Osteoblast (primary cell): ENCODE results near the gene PCARE. TPM values are rescaled to one million over a fixed set of nuclear protein-coding genes. Genes with fewer than 3 reads are reported as not detected.

Experiments
- DNase-seq: peaks from one replicate; pipeline ENCODE4 v3.0.0; 2011; ENCODE audit warnings: low spot score, mixed read lengths; ENCODE audit not compliant: insufficient read length; ENCODE audit errors: missing footprints
- H2AFZ ChIP-seq: 2 replicates; pipeline ENCODE4 v1.6.0; 2011; ENCODE audit warnings: mild to moderate bottlenecking, low read length
- H3K27ac ChIP-seq: 2 replicates; pipeline ENCODE4 v1.5.1; 2011; ENCODE audit warnings: mild to moderate bottlenecking, low read depth, low read length, moderate library complexity
- H3K27me3 ChIP-seq: 2 replicates; pipeline ENCODE4 v1.6.0; 2012; ENCODE audit warnings: mild to moderate bottlenecking, control low read depth, inconsistent platforms, low read length, moderate library complexity; ENCODE audit not compliant: insufficient read depth
- H3K36me3 ChIP-seq: 2 replicates; pipeline ENCODE4 v1.5.1; 2011; ENCODE audit warnings: mild to moderate bottlenecking, low read length, control low read depth, moderate library complexity; ENCODE audit not compliant: insufficient read depth
- H3K4me1 ChIP-seq: 2 replicates; pipeline ENCODE4 v1.5.1; 2011; ENCODE audit warnings: mild to moderate bottlenecking, low read length, control low read depth, moderate library complexity; ENCODE audit not compliant: insufficient read depth
- H3K4me2 ChIP-seq: 2 replicates; pipeline ENCODE4 v1.6.0; 2011; ENCODE audit warnings: mild to moderate bottlenecking, low read length; ENCODE audit not compliant: insufficient read depth
- H3K4me3 ChIP-seq: fragments of 200-600 bp; sonication (generic); 3 replicates; pipeline ENCODE4 v1.5.1; 2012; ENCODE audit warnings: mild to moderate bottlenecking, low read length, inconsistent platforms; ENCODE audit not compliant: insufficient read depth
- H3K79me2 ChIP-seq: 2 replicates; pipeline ENCODE4 v1.6.0; 2012; ENCODE audit warnings: mild to moderate bottlenecking, low read length, control low read depth, inconsistent platforms; ENCODE audit not compliant: insufficient read depth
- H3K9me3 ChIP-seq: 2 replicates; pipeline ENCODE4 v1.5.1; 2011; ENCODE audit warnings: low read depth, low read length, control low read depth
- H4K20me1 ChIP-seq: 2 replicates; pipeline ENCODE4 v1.6.0; 2012; ENCODE audit warnings: mild to moderate bottlenecking, low read length, control low read depth; ENCODE audit not compliant: insufficient read depth
- total RNA-seq: library from RNA; depleted of rRNA; stranded (reverse); fragments of >200 nt; gene quantifications from 2 replicates; pipeline ENCODE4 v1.2.3, GENCODE V29; 2012
- TF ChIP-seq, protein P1 (sequence below): IDR thresholded peaks from 2 replicates; pipeline ENCODE4 v1.5.1; 2011; ENCODE audit warnings: mild to moderate bottlenecking, low read depth, low read length, moderate library complexity; ENCODE audit errors: extremely low read depth

The PCARE gene
- total RNA-seq, 1 donor = not detected

DNA sequence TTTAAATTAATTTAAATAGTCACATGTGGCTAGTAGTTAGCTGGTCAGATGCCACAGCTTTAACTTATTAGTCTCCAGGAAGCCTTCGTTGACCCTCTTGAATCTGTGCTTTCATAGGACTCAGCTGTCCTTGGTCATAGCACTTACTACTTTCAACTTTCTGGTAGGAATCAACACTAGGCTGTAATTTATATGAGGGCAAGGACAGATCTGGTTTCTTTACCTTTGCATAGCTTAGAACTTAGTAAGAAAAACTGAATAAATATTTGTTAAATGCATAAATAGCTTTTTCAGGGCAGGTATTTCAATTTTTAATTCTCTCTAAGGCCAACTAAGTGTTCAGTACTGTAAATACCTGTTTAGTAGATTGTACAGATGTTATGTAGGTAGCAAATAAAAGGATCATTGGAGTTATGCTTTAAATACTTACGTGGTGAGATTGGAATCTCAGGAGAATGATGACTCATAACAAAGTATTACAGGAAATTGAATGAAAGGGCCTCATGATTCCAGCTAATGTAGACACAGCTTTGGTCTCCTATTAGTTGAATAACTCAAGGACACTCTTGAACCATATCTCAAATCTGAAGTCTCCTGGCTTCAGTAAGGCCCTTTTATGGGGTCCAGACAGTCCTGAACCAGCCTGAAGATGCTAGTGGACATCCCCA is 43.4 kb upstream of the PCARE start:
- Histone ChIP-seq H3K79me2 (peaks cover 64% of the 10 kb centered on the region), H3K27me3 (no peaks in the 10 kb centered on the region), H2AFZ (no peak overlapping the region), H3K4me2 (peak overlapping the region; percentile 87), H4K20me1 (no peaks in the 10 kb centered on the region), H3K4me1 (peaks cover 48% of the 10 kb centered on the region), H3K36me3 (no peaks in the 10 kb centered on the region), H3K9me3 (no peaks in the 10 kb centered on the region), H3K4me3 (no peak overlapping the region), H3K27ac (peak overlapping the region; percentile 86)
- DNase-seq = peak; percentile 77
- TF ChIP-seq, protein P1, sequence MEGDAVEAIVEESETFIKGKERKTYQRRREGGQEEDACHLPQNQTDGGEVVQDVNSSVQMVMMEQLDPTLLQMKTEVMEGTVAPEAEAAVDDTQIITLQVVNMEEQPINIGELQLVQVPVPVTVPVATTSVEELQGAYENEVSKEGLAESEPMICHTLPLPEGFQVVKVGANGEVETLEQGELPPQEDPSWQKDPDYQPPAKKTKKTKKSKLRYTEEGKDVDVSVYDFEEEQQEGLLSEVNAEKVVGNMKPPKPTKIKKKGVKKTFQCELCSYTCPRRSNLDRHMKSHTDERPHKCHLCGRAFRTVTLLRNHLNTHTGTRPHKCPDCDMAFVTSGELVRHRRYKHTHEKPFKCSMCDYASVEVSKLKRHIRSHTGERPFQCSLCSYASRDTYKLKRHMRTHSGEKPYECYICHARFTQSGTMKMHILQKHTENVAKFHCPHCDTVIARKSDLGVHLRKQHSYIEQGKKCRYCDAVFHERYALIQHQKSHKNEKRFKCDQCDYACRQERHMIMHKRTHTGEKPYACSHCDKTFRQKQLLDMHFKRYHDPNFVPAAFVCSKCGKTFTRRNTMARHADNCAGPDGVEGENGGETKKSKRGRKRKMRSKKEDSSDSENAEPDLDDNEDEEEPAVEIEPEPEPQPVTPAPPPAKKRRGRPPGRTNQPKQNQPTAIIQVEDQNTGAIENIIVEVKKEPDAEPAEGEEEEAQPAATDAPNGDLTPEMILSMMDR = no peak

DNA sequence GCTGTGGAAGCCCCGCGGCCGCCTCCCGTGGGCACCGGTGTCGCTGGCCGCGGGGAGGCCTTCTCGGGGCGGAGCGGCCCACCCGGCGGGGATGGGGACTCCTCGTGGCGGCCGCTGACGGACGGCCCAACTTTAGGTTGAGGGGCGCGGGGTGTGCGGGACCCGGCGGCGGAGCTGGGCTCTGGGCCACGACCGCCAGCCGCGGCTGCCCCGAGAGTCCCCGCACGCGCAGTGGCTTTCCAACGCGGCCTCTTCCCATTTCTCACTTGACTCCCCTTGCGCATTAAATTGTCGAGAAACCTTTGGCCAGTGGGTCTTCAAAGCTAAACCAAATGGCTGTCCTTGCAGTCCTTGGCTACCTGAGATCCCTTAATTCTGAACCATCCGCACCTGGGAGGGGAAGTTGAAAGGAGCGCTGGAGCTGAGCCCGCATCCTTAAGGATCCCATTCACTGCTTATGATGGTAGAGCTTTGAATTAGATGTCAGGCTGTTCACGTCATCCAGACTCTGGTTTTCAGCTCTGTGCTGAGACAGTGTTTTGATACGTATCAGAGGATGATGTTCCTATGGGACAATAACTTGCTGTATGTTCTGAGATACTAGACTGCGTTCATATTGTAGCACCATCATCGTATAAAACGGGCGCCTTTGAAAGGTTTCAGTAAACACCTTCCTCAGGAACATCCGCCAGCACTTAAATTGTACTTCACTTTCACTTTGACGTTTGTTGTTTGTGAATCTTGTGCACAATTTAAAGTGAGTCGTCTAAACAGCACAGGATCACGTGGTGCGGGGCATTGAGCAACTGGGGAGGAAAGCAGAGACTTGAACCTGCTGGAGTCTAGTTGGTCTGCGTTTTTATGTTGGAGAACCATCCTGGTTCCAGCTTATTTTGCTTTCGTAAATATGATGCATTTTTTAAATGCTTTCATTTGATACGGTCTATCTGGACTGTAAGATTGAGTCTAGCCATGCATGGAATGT is 41.8 kb upstream of the PCARE start:
- H3K4me2 ChIP-seq = peak overlapping the region; percentile 87
- H3K36me3 ChIP-seq = no peaks in the 10 kb centered on the region
- H3K27ac ChIP-seq = peak overlapping the region; percentile 86
- H3K4me3 ChIP-seq = peak overlapping the region; percentile 84
- H3K9me3 ChIP-seq = no peaks in the 10 kb centered on the region
- DNase-seq = peak; percentile 89
- no peaks in the 10 kb centered on the region for H3K27me3 ChIP-seq
- TF ChIP-seq, protein P1 = no peak
- no peaks in the 10 kb centered on the region for H4K20me1 ChIP-seq
- H3K4me1 ChIP-seq = peaks cover 52% of the 10 kb centered on the region
- peaks cover 53% of the 10 kb centered on the region for H3K79me2 ChIP-seq
- H2AFZ ChIP-seq = peak overlapping the region; percentile 90

DNA sequence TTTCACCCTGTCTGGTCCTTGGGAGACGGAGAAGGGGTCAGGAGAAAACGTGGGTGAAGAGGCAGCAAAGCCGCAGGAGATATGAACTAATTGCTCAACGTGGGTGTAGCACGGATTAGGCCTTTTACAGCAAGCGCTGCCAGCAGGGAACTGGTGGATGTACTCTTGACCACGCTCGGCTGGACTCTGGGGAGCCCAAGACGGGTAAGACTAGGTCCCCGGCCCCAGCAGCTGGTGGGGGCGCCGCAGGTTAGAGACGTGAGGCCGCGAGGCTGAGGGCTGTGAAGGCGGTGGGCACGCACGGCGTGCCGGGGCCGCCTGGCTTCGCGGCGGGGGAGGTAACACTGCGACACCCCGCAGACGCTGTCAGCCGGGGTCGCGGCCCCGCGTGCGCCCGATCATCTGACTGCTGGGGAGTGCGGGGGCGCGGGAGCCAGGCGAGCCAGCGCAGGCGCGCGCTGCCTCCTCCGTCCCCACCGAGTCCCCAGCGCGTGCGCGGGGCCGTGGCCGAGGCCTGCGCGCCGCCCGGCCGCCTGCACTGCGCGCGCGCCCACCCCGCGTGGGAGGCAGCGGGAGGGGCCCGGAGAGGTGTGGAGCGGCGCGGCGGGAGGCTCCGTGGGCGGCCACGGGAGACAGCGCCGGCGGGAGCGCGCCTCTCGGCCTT is 40.8 kb upstream of the PCARE start, which contains the start of gene CLIP4:
Gene CLIP4 (plus strand): TSS at position 470 of the 664 bp plus-strand sequence. CDS start 5,974 bp downstream, outside the sequence.
- H3K4me2 ChIP-seq = peak within 1 kb of the TSS; percentile 87
- H3K9me3 ChIP-seq = no peaks in the 10 kb centered on the region
- H3K27ac ChIP-seq = peak within 1 kb of the TSS; percentile 86
- peaks cover 56% of the 10 kb centered on the region for H3K4me1 ChIP-seq
- no peaks in the 10 kb centered on the region for H3K36me3 ChIP-seq
- no peaks in the 10 kb centered on the region for H4K20me1 ChIP-seq
- H3K4me3 ChIP-seq = peak within 1 kb of the TSS; percentile 84
- TF ChIP-seq, protein P1 = no peak
- peak; percentile 97 for DNase-seq
- H3K79me2 ChIP-seq = peaks cover 43% of the 10 kb centered on the region
- H2AFZ ChIP-seq = peak within 1 kb of the TSS; percentile 90
- no peaks in the 10 kb centered on the region for H3K27me3 ChIP-seq
